ENCODE measurements around the gene PANK2. TPM values are rescaled to one million over a fixed set of nuclear protein-coding genes. Genes with fewer than 3 reads are reported as not detected.

Gene PANK2
- total RNA-seq, 2 donors from 2014 or later: 17.9 to 21.8 TPM

- TF ChIP-seq POLR2A (IDR thresholded peaks at IDR 0.05) (no peak), CTCF (IDR thresholded peaks at IDR 0.05) (no peak)
- DNase-seq (no peak), ATAC-seq (no peak)
- Histone ChIP-seq H3K9me3 (no peaks in the 10 kb centered on the region), H3K27me3 (no peaks in the 10 kb centered on the region), H3K27ac (no peak overlapping the region), H3K36me3 (replicated peaks in 1 of 2; ENCODE audit: insufficient read depth in 1 of 2, low read depth in 2 of 2) (peaks cover 0 to 6% of the 10 kb centered on the region in 2 donors), H3K4me1 (peaks cover 8% of the 10 kb centered on the region), H3K4me3 (no peak overlapping the region)
- intact Hi-C loops (cut with DNase I): no loop called here
- WGBS, 2 donors: 95 to 96% methylated on average over 1 of the region's 1 CpG
These were observed 30.2 kb downstream of the PANK2 start for GRCh38 chr20:3919352-3919751.

GRCh38 chr20:3922223-3922982, 33.2 kb downstream of the PANK2 start:
- no peaks in the 10 kb centered on the region for H3K9me3 ChIP-seq
- DNase-seq (no peak), ATAC-seq (no peak)
- H3K27ac ChIP-seq: no peak overlapping the region
- intact Hi-C loops (cut with DNase I): no loop called here
- no peak overlapping the region for H3K4me3 ChIP-seq
- WGBS, 2 donors: 83 to 90% methylated on average over 12 to 13 of the region's 13 CpGs
- no peak for TF ChIP-seq CTCF (IDR thresholded peaks at IDR 0.05)
- no peak for TF ChIP-seq POLR2A (IDR thresholded peaks at IDR 0.05)
- H3K4me1 ChIP-seq: peaks cover 8% of the 10 kb centered on the region
- H3K27me3 ChIP-seq: no peaks in the 10 kb centered on the region
- H3K36me3 ChIP-seq (replicated peaks in 1 of 2; ENCODE audit: insufficient read depth in 1 of 2, low read depth in 2 of 2): no peaks in the 10 kb centered on the region

GRCh38 chr20:3922983-3923339, 33.8 kb downstream of the PANK2 start:
- H3K9me3 ChIP-seq: no peaks in the 10 kb centered on the region
- no peak for DNase-seq
- intact Hi-C loops (cut with DNase I): no loop called here
- ATAC-seq: no peak
- H3K36me3 ChIP-seq (replicated peaks in 1 of 2; ENCODE audit: insufficient read depth in 1 of 2, low read depth in 2 of 2): no peaks in the 10 kb centered on the region
- TF ChIP-seq POLR2A (IDR thresholded peaks at IDR 0.05) (no peak), CTCF (IDR thresholded peaks at IDR 0.05) (no peak)
- 90 to 93% methylated on average over 4 of the region's 4 CpGs for WGBS, 2 donors
- H3K27me3 ChIP-seq: no peaks in the 10 kb centered on the region
- no peak overlapping the region for H3K27ac ChIP-seq
- peaks cover 8% of the 10 kb centered on the region for H3K4me1 ChIP-seq
- no peak overlapping the region for H3K4me3 ChIP-seq

GRCh38 chr20:3923818-3924217, 34.6 kb downstream of the PANK2 start:
- Histone ChIP-seq H3K4me1 (peaks cover 8% of the 10 kb centered on the region), H3K36me3 (replicated peaks in 1 of 2; ENCODE audit: insufficient read depth in 1 of 2, low read depth in 2 of 2) (no peaks in the 10 kb centered on the region), H3K9me3 (no peaks in the 10 kb centered on the region), H3K4me3 (no peak overlapping the region), H3K27me3 (no peaks in the 10 kb centered on the region), H3K27ac (no peak overlapping the region)
- intact Hi-C loops (cut with DNase I): no loop called here
- WGBS, 2 donors: 85 to 92% methylated on average over 2 of the region's 2 CpGs
- no peak for DNase-seq
- no peak for TF ChIP-seq POLR2A (IDR thresholded peaks at IDR 0.05)
- TF ChIP-seq CTCF (IDR thresholded peaks at IDR 0.05): no peak
- ATAC-seq: no peak

All from body of pancreas (tissue), 4 donors.